IMR-90 (cell line): ENCODE measurements around the gene TAS2R50. TPM values are rescaled to one million over a fixed set of nuclear protein-coding genes. Genes with fewer than 3 reads are reported as not detected.

ENCODE experiments used
- ATAC-seq: fragments of 200-7000 bp; cut with Tn5 transposase; 2 replicates; pipeline ENCODE4 v1.9.1; 2020; ENCODE audit warnings: low read depth, mild to moderate bottlenecking, moderate library complexity
- BruUV-seq: library from RNA; stranded (reverse); fragments of 400-500 nt; replicated peaks from 2 replicates; lab custom pipeline; 2021; lab: Mats Ljungman, UMichigan
- CTCF ChIA-PET: fragments of 300-600 bp; formaldehyde crosslinking; extraction: SDS; loops from one replicate; lab custom pipeline; 2021; ENCODE audit warnings: antibody characterized with exemption; lab: Yijun Ruan, JAX
- POLR2A ChIA-PET: fragments of 300-600 bp; sonication (Branson Sonifier 250); formaldehyde crosslinking; loops from one replicate; lab custom pipeline; 2022; ENCODE audit warnings: antibody characterized with exemption; ENCODE audit not compliant: unreplicated experiment; lab: Charles Lee
- DNase-seq: peaks from one replicate; pipeline ENCODE4 v3.0.0; 2013
- H2AFZ ChIP-seq: replicated peaks from 2 replicates; pipeline ENCODE3; 2013; ENCODE audit warnings: low read length, mild to moderate bottlenecking; ENCODE audit not compliant: poor library complexity
- H2AK5ac ChIP-seq: 2 replicates; pipeline ENCODE4 v1.6.1; 2013; ENCODE audit warnings: low read depth, low read length, inconsistent platforms
- H2AK9ac ChIP-seq: replicated peaks from 2 replicates; pipeline ENCODE3; 2013; ENCODE audit warnings: mild to moderate bottlenecking, low read depth, low read length, moderate library complexity; ENCODE audit not compliant: poor library complexity
- H2BK120ac ChIP-seq: 2 replicates; pipeline ENCODE4 v1.6.1; 2013; ENCODE audit warnings: low read depth, low read length, inconsistent platforms
- H2BK15ac ChIP-seq: 3 replicates; pipeline ENCODE4 v1.6.1; 2013; ENCODE audit warnings: low read depth, low read length, inconsistent platforms
- H2BK20ac ChIP-seq: 2 replicates; pipeline ENCODE4 v1.6.1; 2013; ENCODE audit warnings: low read depth, mild to moderate bottlenecking, inconsistent platforms, low read length, moderate library complexity
- H2BK5ac ChIP-seq: 2 replicates; pipeline ENCODE4 v1.6.1; 2013; ENCODE audit warnings: mild to moderate bottlenecking, low read depth, low read length, inconsistent platforms; ENCODE audit not compliant: poor library complexity, severe bottlenecking
- H3K14ac ChIP-seq: replicated peaks from 2 replicates; pipeline ENCODE4 v1.6.1; 2013; ENCODE audit warnings: low read depth, low read length, inconsistent platforms
- H3K18ac ChIP-seq: 2 replicates; pipeline ENCODE4 v1.6.1; 2013; ENCODE audit warnings: low read depth, low read length, control low read depth
- H3K23ac ChIP-seq: 2 replicates; pipeline ENCODE4 v1.6.1; 2013; ENCODE audit warnings: low read depth, low read length, inconsistent platforms
- H3K27ac ChIP-seq: 2 replicates; pipeline ENCODE4 v1.5.1; 2013; ENCODE audit warnings: mild to moderate bottlenecking, control low read depth, low read length; ENCODE audit not compliant: insufficient read depth
- H3K27me3 ChIP-seq: 2 replicates; pipeline ENCODE4 v1.6.1; 2013; ENCODE audit warnings: low read length; ENCODE audit not compliant: control insufficient read depth, insufficient read depth
- H3K36me3 ChIP-seq: 2 replicates; pipeline ENCODE4 v1.6.1; 2013; ENCODE audit warnings: low read length, mixed read lengths; ENCODE audit not compliant: control insufficient read depth, insufficient read depth
- H3K4ac ChIP-seq: 2 replicates; pipeline ENCODE4 v1.6.1; 2013; ENCODE audit warnings: low read depth, low read length, inconsistent platforms
- H3K4me1 ChIP-seq: 2 replicates; pipeline ENCODE4 v1.6.1; 2013; ENCODE audit warnings: low read length, mixed read lengths; ENCODE audit not compliant: control insufficient read depth, insufficient read depth
- H3K4me2 ChIP-seq: 2 replicates; pipeline ENCODE4 v1.6.1; 2013; ENCODE audit warnings: low read depth, mild to moderate bottlenecking, control low read depth, low read length, moderate library complexity
- H3K4me3 ChIP-seq: 2 replicates; pipeline ENCODE4 v1.5.1; 2013; ENCODE audit warnings: low read depth, mild to moderate bottlenecking, control low read depth, low read length, moderate library complexity; ENCODE audit not compliant: insufficient read depth
- H3K56ac ChIP-seq: 2 replicates; pipeline ENCODE4 v1.6.1; 2013; ENCODE audit warnings: low read length, inconsistent platforms; ENCODE audit not compliant: insufficient read depth; ENCODE audit errors: extremely low read depth
- H3K79me1 ChIP-seq, 2 experiments: 2 replicates each; pipeline ENCODE4 v1.6.1; 2013; ENCODE audit warnings: low read length in 2 of 2, inconsistent platforms in 1 of 2, low read depth in 1 of 2
- H3K9ac ChIP-seq: 2 replicates; pipeline ENCODE4 v1.6.1; 2013; ENCODE audit warnings: low read depth, low read length, control low read depth
- H3K9me1 ChIP-seq: 2 replicates; pipeline ENCODE4 v1.6.1; 2013; ENCODE audit warnings: low read length, inconsistent platforms; ENCODE audit not compliant: insufficient read depth
- H3K9me3 ChIP-seq: 2 replicates; pipeline ENCODE4 v1.6.1; 2013; ENCODE audit warnings: low read length; ENCODE audit not compliant: control insufficient read depth, insufficient read depth
- H4K20me1 ChIP-seq: 2 replicates; pipeline ENCODE4 v1.6.1; 2013; ENCODE audit warnings: low read length, inconsistent platforms; ENCODE audit not compliant: insufficient read depth
- H4K5ac ChIP-seq: 2 replicates; pipeline ENCODE4 v1.6.1; 2013; ENCODE audit warnings: mild to moderate bottlenecking, low read depth, low read length, control low read depth
- H4K8ac ChIP-seq, 2 experiments: 2 replicates each; pipeline ENCODE4 v1.6.1; 2013; ENCODE audit warnings: low read depth in 2 of 2, low read length in 2 of 2, control low read depth in 1 of 2, inconsistent platforms in 1 of 2
- H4K91ac ChIP-seq: 2 replicates; pipeline ENCODE4 v1.6.1; 2013; ENCODE audit warnings: low read depth, low read length, inconsistent platforms; ENCODE audit not compliant: insufficient read depth
- BHLHE40 ChIP-seq: fragments of 150-350 bp; IDR thresholded peaks from 2 replicates; pipeline ENCODE4 v1.6.1; 2016; ENCODE audit warnings: mild to moderate bottlenecking, low read depth, low read length
- CEBPB ChIP-seq: IDR thresholded peaks from 2 replicates; pipeline ENCODE4 v1.6.1; 2012; ENCODE audit warnings: low read depth, low read length, improper control_type of control experiment
- CHD1 ChIP-seq: IDR thresholded peaks from 2 replicates; pipeline ENCODE4 v1.6.1; 2012; ENCODE audit warnings: low read depth, low read length, improper control_type of control experiment
- CTCF ChIP-seq: conservative IDR thresholded peaks from 2 replicates; pipeline ENCODE4 v1.5.1; 2012; ENCODE audit warnings: mild to moderate bottlenecking, low read depth, low read length, improper control_type of control experiment
- ELK1 ChIP-seq: fragments of 150-350 bp; IDR thresholded peaks from 2 replicates; pipeline ENCODE4 v1.6.1; 2016; ENCODE audit warnings: low read depth, mild to moderate bottlenecking, low read length, moderate library complexity, borderline replicate concordance
- FOS ChIP-seq: fragments of 150-350 bp; IDR thresholded peaks from 2 replicates; pipeline ENCODE4 v1.6.1; 2016; ENCODE audit warnings: low read depth, low read length
- MAFK ChIP-seq: IDR thresholded peaks from 2 replicates; pipeline ENCODE4 v1.6.1; 2012; ENCODE audit warnings: low read depth, low read length, improper control_type of control experiment
- MAZ ChIP-seq: IDR thresholded peaks from 2 replicates; pipeline ENCODE4 v1.6.1; 2012; ENCODE audit warnings: low read depth, mild to moderate bottlenecking, low read length, improper control_type of control experiment, moderate library complexity, borderline replicate concordance
- MXI1 ChIP-seq: IDR thresholded peaks from 2 replicates; pipeline ENCODE4 v1.6.1; 2012; ENCODE audit warnings: low read depth, mild to moderate bottlenecking, low read length, moderate library complexity, borderline replicate concordance
- NFE2L2 ChIP-seq: fragments of 150-350 bp; IDR thresholded peaks from 2 replicates; pipeline ENCODE4 v1.6.1; 2016; ENCODE audit warnings: low read depth, mild to moderate bottlenecking, low read length
- POLR2A ChIP-seq: IDR thresholded peaks from 2 replicates; pipeline ENCODE4 v1.6.1; 2012; ENCODE audit warnings: mild to moderate bottlenecking, low read depth, low read length
- RAD21 ChIP-seq: IDR thresholded peaks from 2 replicates; pipeline ENCODE4 v1.6.1; 2012; ENCODE audit warnings: low read length, improper control_type of control experiment
- RCOR1 ChIP-seq: IDR thresholded peaks from 2 replicates; pipeline ENCODE4 v1.6.1; 2012; ENCODE audit warnings: mild to moderate bottlenecking, low read length, improper control_type of control experiment; ENCODE audit not compliant: insufficient replicate concordance
- RFX5 ChIP-seq: IDR thresholded peaks from 2 replicates; pipeline ENCODE4 v1.8.0; 2012; ENCODE audit warnings: low read depth, mild to moderate bottlenecking, low read length, moderate library complexity
- SMC3 ChIP-seq: fragments of 150-350 bp; IDR thresholded peaks from 2 replicates; pipeline ENCODE4 v1.6.1; 2016; ENCODE audit warnings: low read depth, mild to moderate bottlenecking, antibody characterized with exemption, low read length, moderate library complexity
- USF2 ChIP-seq: fragments of 150-350 bp; IDR thresholded peaks from 2 replicates; pipeline ENCODE4 v1.6.1; 2017; ENCODE audit warnings: mild to moderate bottlenecking, antibody characterized with exemption, low read length, low read depth
- dilution Hi-C: fragments of 300-500 bp; cut with HindIII; formaldehyde crosslinking; loops from one replicate; pipeline ENCODE4 v1.14.3; 2018; ENCODE audit warnings: low sequenced_read_pairs; ENCODE audit not compliant: unreplicated experiment
- in situ Hi-C: fragments of 300-500 bp; cut with MboI; formaldehyde crosslinking; loops from 3 replicates; pipeline ENCODE4 v1.14.3; 2019; ENCODE audit warnings: low sequenced_read_pairs, inconsistent platforms, mixed read lengths
- intact Hi-C: fragments of 100-400 bp; cut with micrococcal nuclease; formaldehyde crosslinking; loops from 2 replicates; pipeline ENCODE4 v1.10.0; 2022
- polyA plus RNA-seq, 3 experiments: library from polyadenylated mRNA; depleted of rRNA; stranded (reverse); fragments of >200 nt; gene quantifications; 2 replicates each; pipeline ENCODE4 v1.2.3, GENCODE V29; 2012; ENCODE audit warnings: low replicate concordance in 1 of 3
- total RNA-seq: library from RNA; depleted of rRNA; stranded (reverse); fragments of >200 nt; gene quantifications from 2 replicates; pipeline ENCODE4 v1.2.3, GENCODE V29; 2012

The TAS2R50 gene
- total and polyA plus RNA-seq, 2 of the 4 experiments (the other 2 are of a cell fraction): 2.3 TPM; not detected in 1

GRCh38 chr12:10957741-10958140 lies 29.0 kb downstream of the TAS2R50 start:
- intact Hi-C loops (no loop called here), dilution Hi-C loops (no loop called here), in situ Hi-C loops (no loop called here)
- H3K4ac ChIP-seq: no peak overlapping the region
- no peak overlapping the region for H3K18ac ChIP-seq
- H3K9ac ChIP-seq: no peak overlapping the region
- ChIA-PET POLR2A (no interaction called here), CTCF (no interaction called here)
- no peak overlapping the region for H3K23ac ChIP-seq
- H2AK9ac ChIP-seq: no peak overlapping the region
- H2BK120ac ChIP-seq: no peak overlapping the region
- H3K9me3 ChIP-seq: no peaks in the 10 kb centered on the region; the same call in 1 of the 2 replicates
- no peaks in the 10 kb centered on the region for H4K20me1 ChIP-seq
- no peak overlapping the region for H3K27ac ChIP-seq
- no peak overlapping the region for H4K8ac ChIP-seq
- H3K79me1 ChIP-seq: peaks cover 8 to 9% of the 10 kb centered on the region in 2 experiments; a peak in 3 of 4 replicates
- no peaks in the 10 kb centered on the region for H3K27me3 ChIP-seq
- no peaks in the 10 kb centered on the region for H3K9me1 ChIP-seq
- no peak overlapping the region for H3K4me2 ChIP-seq
- DNase-seq (no peak), ATAC-seq (no peak)
- H4K91ac ChIP-seq: no peak overlapping the region
- H3K4me1 ChIP-seq: peaks cover 2% of the 10 kb centered on the region; the same call in 1 of the 2 replicates
- H2BK15ac ChIP-seq: no peak overlapping the region
- no peak overlapping the region for H3K14ac ChIP-seq
- no peak overlapping the region for H4K5ac ChIP-seq
- TF ChIP-seq USF2: no peak
- no peak for TF ChIP-seq MAFK
- TF ChIP-seq MAZ: no peak
- no peak for TF ChIP-seq RAD21
- TF ChIP-seq CEBPB: no peak
- TF ChIP-seq RCOR1: no peak
- TF ChIP-seq CHD1: no peak
- no peak for TF ChIP-seq MXI1
- no peak for TF ChIP-seq NFE2L2
- TF ChIP-seq BHLHE40: no peak
- TF ChIP-seq SMC3: no peak
- no peak for TF ChIP-seq ELK1
- no peak for TF ChIP-seq RFX5
- TF ChIP-seq POLR2A: no peak
- no peak for TF ChIP-seq CTCF
- no peak for TF ChIP-seq FOS
- H3K56ac ChIP-seq: no peak overlapping the region
- no peak overlapping the region for H2BK5ac ChIP-seq
- no peak overlapping the region for H3K4me3 ChIP-seq
- no peaks in the 10 kb centered on the region for H3K36me3 ChIP-seq
- no peak overlapping the region for H2BK20ac ChIP-seq
- no peak overlapping the region for H2AFZ ChIP-seq
- H2AK5ac ChIP-seq: no peak overlapping the region
- no TSS peak for BruUV-seq
